Keratinocyte (primary cell): ENCODE data around the gene RAB11FIP3. TPM values are rescaled to one million over a fixed set of nuclear protein-coding genes. Genes with fewer than 3 reads are reported as not detected.
A peak's percentile ranks its signal among the peaks of the same experiment; 100 is the strongest.

ENCODE experiments used
- DNase-seq: peaks from one replicate; pipeline ENCODE4 v3.0.0-alpha.2; 2011; ENCODE audit warnings: low read depth, missing footprints, low spot score
- FAIRE-seq: peaks from 2 replicates; lab custom pipeline; 2011; peaks lifted over from hg19 to GRCh38; lab: Jason Lieb, UNC
- H2AFZ ChIP-seq: 2 replicates; pipeline ENCODE4 v1.6.0; 2012; ENCODE audit warnings: low read length, control low read depth, inconsistent platforms; ENCODE audit not compliant: control insufficient read depth
- H3K27ac ChIP-seq: 2 replicates; pipeline ENCODE4 v1.5.1; 2011; ENCODE audit warnings: low read length; ENCODE audit not compliant: control insufficient read depth, insufficient read depth
- H3K27me3 ChIP-seq: 3 replicates; pipeline ENCODE4 v1.6.0; 2011; ENCODE audit warnings: low read length; ENCODE audit not compliant: control insufficient read depth, insufficient read depth; ENCODE audit errors: extremely low read depth
- H3K36me3 ChIP-seq, 2 experiments: 2 replicates in 1 of 2; 3 replicates in 1 of 2; pipeline ENCODE4 v1.5.1; 2011; ENCODE audit warnings: low read length in 2 of 2, mild to moderate bottlenecking in 1 of 2; ENCODE audit not compliant: control insufficient read depth in 2 of 2, insufficient read depth in 2 of 2; ENCODE audit errors: extremely low read depth in 1 of 2
- H3K4me1 ChIP-seq: 3 replicates; pipeline ENCODE4 v1.5.1; 2011; ENCODE audit warnings: low read length; ENCODE audit not compliant: control insufficient read depth, insufficient read depth; ENCODE audit errors: extremely low read depth
- H3K4me2 ChIP-seq: 3 replicates; pipeline ENCODE4 v1.6.0; 2011; ENCODE audit warnings: low read depth, low read length; ENCODE audit not compliant: control insufficient read depth, insufficient read depth; ENCODE audit errors: extremely low read depth
- H3K4me3 ChIP-seq, 3 experiments: fragments of 200-600 bp in 1 of 3; sonication (generic) in 1 of 3; 2 replicates in 2 of 3; 3 replicates in 1 of 3; pipeline ENCODE4 v1.5.1; 2011 to 2016; ENCODE audit warnings: low read length in 3 of 3, mild to moderate bottlenecking in 3 of 3, control low read depth in 2 of 3, inconsistent platforms in 1 of 3, low read depth in 1 of 3, mixed read lengths in 1 of 3, mixed run types in 1 of 3, moderate library complexity in 1 of 3; ENCODE audit not compliant: control insufficient read depth in 2 of 3, insufficient read depth in 2 of 3; ENCODE audit errors: extremely low read depth in 1 of 3
- H3K79me2 ChIP-seq: 2 replicates; pipeline ENCODE4 v1.6.0; 2012; ENCODE audit warnings: low read length; ENCODE audit not compliant: control insufficient read depth, insufficient read depth
- H3K9ac ChIP-seq: 3 replicates; pipeline ENCODE4 v1.6.0; 2011; ENCODE audit warnings: low read length; ENCODE audit not compliant: control insufficient read depth, insufficient read depth; ENCODE audit errors: extremely low read depth
- H3K9me1 ChIP-seq: 3 replicates; pipeline ENCODE4 v1.6.0; 2011; ENCODE audit warnings: low read length; ENCODE audit not compliant: control insufficient read depth, insufficient read depth; ENCODE audit errors: extremely low read depth
- H3K9me3 ChIP-seq: 2 replicates; pipeline ENCODE4 v1.5.1; 2012; ENCODE audit warnings: low read depth, low read length; ENCODE audit not compliant: control insufficient read depth
- H4K20me1 ChIP-seq: 3 replicates; pipeline ENCODE4 v1.6.0; 2011; ENCODE audit warnings: low read length; ENCODE audit not compliant: control insufficient read depth, insufficient read depth; ENCODE audit errors: extremely low read depth
- CTCF ChIP-seq, 3 experiments: IDR thresholded peaks in 1 of 3; conservative IDR thresholded peaks in 1 of 3; optimal IDR thresholded peaks in 1 of 3; 2 replicates in 2 of 3; 3 replicates in 1 of 3; pipeline versions ENCODE3 to v1.5.1; 2011; ENCODE audit warnings: low read length in 3 of 3, mild to moderate bottlenecking in 3 of 3, moderate library complexity in 2 of 3, control low read depth in 1 of 3, inconsistent platforms in 1 of 3; ENCODE audit not compliant: insufficient read depth in 2 of 3; ENCODE audit errors: extremely low read depth in 1 of 3
- EZH2 ChIP-seq: IDR thresholded peaks from one replicate; pipeline ENCODE4 v1.6.1; 2012; ENCODE audit warnings: inconsistent platforms, mild to moderate bottlenecking, low read length, moderate library complexity
- dilution Hi-C: fragments of 300-500 bp; cut with MboI; formaldehyde crosslinking; loops from one replicate; pipeline ENCODE4 v1.7.0; 2020; ENCODE audit warnings: low sequenced_read_pairs; ENCODE audit not compliant: extremely low pct_ligation_motif_present
- polyA plus RNA-seq, 5 experiments: library from polyadenylated mRNA; depleted of rRNA in 3 of 5; stranded (reverse) in 3 of 5; stranded (forward) in 1 of 5; unstranded in 1 of 5; fragments of >200 nt; gene quantifications; 1 replicate in 1 of 5; 2 replicates in 3 of 5; 3 replicates in 1 of 5; pipeline versions ENCODE4 v1.2.1 to v1.2.3, GENCODE V29; 2011 to 2012; ENCODE audit warnings: missing spikeins in 2 of 5, low read depth in 1 of 5, low replicate concordance in 1 of 5

The RAB11FIP3 gene
- polyA plus RNA-seq, 1 donor (not counting 4 experiments of a cell fraction or from before 2014, with no cell fraction given) = 6.4 TPM

- H3K4me3 ChIP-seq = no peak overlapping the region
- no peak overlapping the region for H3K27ac ChIP-seq
- FAIRE-seq (no peak), DNase-seq (no peak)
- peaks cover 5% of the 10 kb centered on the region for H3K79me2 ChIP-seq
- no peak for TF ChIP-seq EZH2
- no peak for TF ChIP-seq CTCF (optimal IDR thresholded peaks at IDR 0.05 in 1 of 3, IDR thresholded peaks at IDR 0.05 in 1 of 3, conservative IDR thresholded peaks at IDR 0.05 in 1 of 3; ENCODE audit: extremely low read depth in 1 of 3, insufficient read depth in 2 of 3, low read length in 3 of 3)
- no peak overlapping the region for H2AFZ ChIP-seq
- H3K27me3 ChIP-seq = peaks cover 18% of the 10 kb centered on the region
- no peak overlapping the region for H3K9ac ChIP-seq
- H3K36me3 ChIP-seq = peaks cover 3 to 5% of the 10 kb centered on the region in 2 experiments
- peaks cover 3% of the 10 kb centered on the region for H4K20me1 ChIP-seq
- no peaks in the 10 kb centered on the region for H3K9me3 ChIP-seq
- H3K9me1 ChIP-seq = no peaks in the 10 kb centered on the region
- no peak overlapping the region for H3K4me2 ChIP-seq
- dilution Hi-C loops = no loop called here
- H3K4me1 ChIP-seq = peaks cover 12% of the 10 kb centered on the region
Measured at GRCh38 chr16:554297-554621, 128.8 kb downstream of the RAB11FIP3 start.

- Histone ChIP-seq H3K36me3 (peaks cover 3 to 5% of the 10 kb centered on the region in 2 experiments), H3K4me3 (peak overlapping the region in 2 of 3 experiments; percentile 18 to 48), H3K9ac (peak overlapping the region; percentile 9), H3K4me1 (peaks cover 12% of the 10 kb centered on the region), H3K4me2 (peak overlapping the region; percentile 75), H3K9me1 (no peaks in the 10 kb centered on the region), H4K20me1 (peaks cover under 1% of the 10 kb centered on the region), H2AFZ (no peak overlapping the region), H3K9me3 (no peaks in the 10 kb centered on the region), H3K27me3 (peaks cover 24% of the 10 kb centered on the region), H3K79me2 (peaks cover 4% of the 10 kb centered on the region), H3K27ac (no peak overlapping the region)
- dilution Hi-C loops = no loop called here
- DNase-seq = no peak
- TF ChIP-seq EZH2 = no peak
- no peak for TF ChIP-seq CTCF (optimal IDR thresholded peaks at IDR 0.05 in 1 of 3, IDR thresholded peaks at IDR 0.05 in 1 of 3, conservative IDR thresholded peaks at IDR 0.05 in 1 of 3; ENCODE audit: extremely low read depth in 1 of 3, insufficient read depth in 2 of 3, low read length in 3 of 3)
- FAIRE-seq = no peak
Measured at GRCh38 chr16:554640-555365, 129.4 kb downstream of the RAB11FIP3 start.
